Spleen (tissue), 7 donors: Measurements from ENCODE around the gene GOLT1B.

Source experiments
- POLR2AphosphoS5 ChIP-seq, 3 donors: sonication (generic); formaldehyde crosslinking; IDR thresholded peaks; one replicate each; pipeline ENCODE4 v1.5.1; 2017; ENCODE audit warnings: antibody characterized with exemption in 3 of 3
- TF ChIP-seq, protein P1 (sequence below), 11 experiments: fragments of 200-600 bp in 7 of 11; fragments of 450-650 bp in 4 of 11; sonication (generic) in 4 of 11; IDR thresholded peaks in 8 of 11; conservative IDR thresholded peaks in 3 of 11; 1 replicate in 7 of 11; 2 replicates in 4 of 11; pipeline versions ENCODE4 v1.4.0 to v1.8.0; 2016 to 2021; ENCODE audit warnings: antibody characterized with exemption in 11 of 11, inconsistent platforms in 4 of 11, mild to moderate bottlenecking in 1 of 11
- donor health status: DM: no; HTN: no; CAD: no; lungs with moderate emphysema.
- donor health status: DM: no; HTN: no; CAD: no.
- donor health status: DM: no; HTN: no; CAD: no.

- TF ChIP-seq, protein P1, sequence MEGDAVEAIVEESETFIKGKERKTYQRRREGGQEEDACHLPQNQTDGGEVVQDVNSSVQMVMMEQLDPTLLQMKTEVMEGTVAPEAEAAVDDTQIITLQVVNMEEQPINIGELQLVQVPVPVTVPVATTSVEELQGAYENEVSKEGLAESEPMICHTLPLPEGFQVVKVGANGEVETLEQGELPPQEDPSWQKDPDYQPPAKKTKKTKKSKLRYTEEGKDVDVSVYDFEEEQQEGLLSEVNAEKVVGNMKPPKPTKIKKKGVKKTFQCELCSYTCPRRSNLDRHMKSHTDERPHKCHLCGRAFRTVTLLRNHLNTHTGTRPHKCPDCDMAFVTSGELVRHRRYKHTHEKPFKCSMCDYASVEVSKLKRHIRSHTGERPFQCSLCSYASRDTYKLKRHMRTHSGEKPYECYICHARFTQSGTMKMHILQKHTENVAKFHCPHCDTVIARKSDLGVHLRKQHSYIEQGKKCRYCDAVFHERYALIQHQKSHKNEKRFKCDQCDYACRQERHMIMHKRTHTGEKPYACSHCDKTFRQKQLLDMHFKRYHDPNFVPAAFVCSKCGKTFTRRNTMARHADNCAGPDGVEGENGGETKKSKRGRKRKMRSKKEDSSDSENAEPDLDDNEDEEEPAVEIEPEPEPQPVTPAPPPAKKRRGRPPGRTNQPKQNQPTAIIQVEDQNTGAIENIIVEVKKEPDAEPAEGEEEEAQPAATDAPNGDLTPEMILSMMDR (IDR thresholded peaks at IDR 0.05 in 8 of 11, conservative IDR thresholded peaks at IDR 0.05 in 3 of 11), result no peak
- TF ChIP-seq POLR2AphosphoS5 (IDR thresholded peaks at IDR 0.05), result no peak
Observed at GRCh38 chr12:21475552-21475951, 26.0 kb upstream of the GOLT1B start.
